CD4-positive, alpha-beta T cell treated with Interleukin-2 at 100 ng/mL for 4 hours (primary cell): Measurements from ENCODE around the gene DLD.
"Not testable (repeated sequence)": the region's sequence is repeated elsewhere in the genome, so short reads cannot be mapped to it uniquely, and the experiment has no call there.

ENCODE experiments used
- DNase-seq: peaks from one replicate; pipeline ENCODE4 v3.0.0-alpha.2; 2020; ENCODE audit warnings: low spot score

DLD gene

GRCh38 chr7:107874605-107875446, 16.2 kb upstream of the DLD start:
- peak; percentile 66 for DNase-seq

- DNase-seq: no peak
Observed at GRCh38 chr7:107876916-107877315, 14.1 kb upstream of the DLD start.

GRCh38 chr7:107877731-107878382, 13.1 kb upstream of the DLD start:
- no peak for DNase-seq

- no peak for DNase-seq
Observed at GRCh38 chr7:107878636-107879035, 12.3 kb upstream of the DLD start.

GRCh38 chr7:107879400-107880035, 11.5 kb upstream of the DLD start:
- peak; percentile 65 for DNase-seq

GRCh38 chr7:107882766-107883165, 8.2 kb upstream of the DLD start:
- DNase-seq: no peak

GRCh38 chr7:107884066-107884818, 6.7 kb upstream of the DLD start:
- no peak for DNase-seq

GRCh38 chr7:107887827-107888226, 3.2 kb upstream of the DLD start:
- DNase-seq: not testable (repeated sequence)

- DNase-seq: no peak
Observed at GRCh38 chr7:107889992-107890391, 991 bp upstream of the DLD start.

GRCh38 chr7:107890493-107890961, 456 bp upstream of the DLD start:
- peak; percentile 10 for DNase-seq

GRCh38 chr7:107891636-107892366, 818 bp downstream of the DLD start:
- peak; percentile 31 for DNase-seq

- DNase-seq: not testable (repeated sequence)
Observed at GRCh38 chr7:107892367-107892741, 1.4 kb downstream of the DLD start.

GRCh38 chr7:107898997-107899594, 8.1 kb downstream of the DLD start:
- DNase-seq: no peak

GRCh38 chr7:107900496-107901015, 9.6 kb downstream of the DLD start:
- no peak for DNase-seq

- no peak for DNase-seq
Observed at GRCh38 chr7:107902381-107902780, 11.4 kb downstream of the DLD start.

- no peak for DNase-seq
Observed at GRCh38 chr7:107907790-107908189, 16.8 kb downstream of the DLD start.

GRCh38 chr7:107909445-107909844, 18.5 kb downstream of the DLD start:
- DNase-seq: no peak

GRCh38 chr7:107911981-107912380, 21.0 kb downstream of the DLD start:
- no peak for DNase-seq

- DNase-seq: no peak
Observed at GRCh38 chr7:107913851-107914250, 22.9 kb downstream of the DLD start.

GRCh38 chr7:107914831-107915230, 23.8 kb downstream of the DLD start:
- DNase-seq: no peak

- no peak for DNase-seq
Observed at GRCh38 chr7:107915541-107915940, 24.6 kb downstream of the DLD start.
